Ramos (cell line): Measurements from ENCODE around the gene SMC4.
"Not testable (repeated sequence)": the region's sequence is repeated elsewhere in the genome, so short reads cannot be mapped to it uniquely, and the experiment has no call there.

Experiments
- in situ Hi-C: fragments of 300-500 bp; cut with MboI; formaldehyde crosslinking; loops from one replicate; pipeline ENCODE4 v1.14.3; 2022; ENCODE audit warnings: low sequenced_read_pairs; ENCODE audit not compliant: unreplicated experiment

SMC4 gene

GRCh38 chr3:160399125-160400029, at the start of gene SMC4, which contains the start of gene IFT80:
SMC4 (plus strand) TSS chr3:160399650; CDS start chr3:160400827, 1,177 bp downstream.
IFT80 (minus strand) TSS chr3:160399225; CDS start chr3:160384600, 14,625 bp downstream.
- in situ Hi-C loops: no loop called here

GRCh38 chr3:160355826-160356225, 43.6 kb upstream of the SMC4 start:
- in situ Hi-C loops: no loop called here

- in situ Hi-C loops: not testable (repeated sequence)
Measured at GRCh38 chr3:160362896-160363295, 36.6 kb upstream of the SMC4 start.

GRCh38 chr3:160365869-160366522, 33.5 kb upstream of the SMC4 start:
- in situ Hi-C loops: no loop called here

- in situ Hi-C loops: no loop called here
Measured at GRCh38 chr3:160368804-160369203, 30.6 kb upstream of the SMC4 start.

GRCh38 chr3:160369784-160370183, 29.7 kb upstream of the SMC4 start:
- in situ Hi-C loops: no loop called here

GRCh38 chr3:160370987-160371857, 28.2 kb upstream of the SMC4 start:
- in situ Hi-C loops: no loop called here

- in situ Hi-C loops: no loop called here
Measured at GRCh38 chr3:160372780-160373179, 26.7 kb upstream of the SMC4 start.

- in situ Hi-C loops: no loop called here
Measured at GRCh38 chr3:160373655-160374054, 25.8 kb upstream of the SMC4 start.

- in situ Hi-C loops: no loop called here
Measured at GRCh38 chr3:160374472-160374871, 25.0 kb upstream of the SMC4 start.

- in situ Hi-C loops: no loop called here
Measured at GRCh38 chr3:160374925-160375324, 24.5 kb upstream of the SMC4 start.

- in situ Hi-C loops: no loop called here
Measured at GRCh38 chr3:160376681-160377080, 22.8 kb upstream of the SMC4 start.

- in situ Hi-C loops: no loop called here
Measured at GRCh38 chr3:160378331-160379109, 20.9 kb upstream of the SMC4 start.

- in situ Hi-C loops: no loop called here
Measured at GRCh38 chr3:160379628-160380214, 19.7 kb upstream of the SMC4 start.

- in situ Hi-C loops: no loop called here
Measured at GRCh38 chr3:160381470-160381869, 18.0 kb upstream of the SMC4 start.

GRCh38 chr3:160384639-160385318, 14.7 kb upstream of the SMC4 start:
- in situ Hi-C loops: no loop called here

GRCh38 chr3:160390565-160391138, 8.8 kb upstream of the SMC4 start:
- in situ Hi-C loops: no loop called here

GRCh38 chr3:160392798-160393197, 6.7 kb upstream of the SMC4 start:
- in situ Hi-C loops: no loop called here
